ENCODE measurements around the gene SMG9. TPM values are rescaled to one million over a fixed set of nuclear protein-coding genes. Genes with fewer than 3 reads are reported as not detected.

SMG9 gene
- total and polyA plus RNA-seq, 2 of the 13 experiments (the other 11 are each of a cell fraction or from before 2014, with no cell fraction given): 16.1 to 18.7 TPM

- TF ChIP-seq ELK4 (CRISPR knock-in tag; IDR thresholded peaks at IDR 0.05; ENCODE audit: borderline replicate concordance) (no peak), NR1H2 (CRISPR knock-in tag; IDR thresholded peaks at IDR 0.05; ENCODE audit: borderline replicate concordance, low read depth) (no peak), RBM22 (optimal IDR thresholded peaks at IDR 0.05; ENCODE audit: low read length) (no peak), PHF21A (CRISPR knock-in tag; IDR thresholded peaks at IDR 0.05) (peak; percentile 78), FOSL2 (CRISPR knock-in tag; IDR thresholded peaks at IDR 0.05) (peak; percentile 21), ZNF782 (CRISPR knock-in tag; IDR thresholded peaks at IDR 0.05; ENCODE audit: borderline replicate concordance) (peak; percentile 72; the same call in 1 of the 2 replicates), GATAD2A (CRISPR knock-in tag; IDR thresholded peaks at IDR 0.05) (0 out of 2 replicates have a peak, but pooled peaks have one; percentile 30), ARNTL (CRISPR knock-in tag; IDR thresholded peaks at IDR 0.05) (peak; percentile 64), RXRA (CRISPR knock-in tag; IDR thresholded peaks at IDR 0.05) (peak; percentile 35; the same call in 1 of the 2 replicates), ZNF740 (CRISPR knock-in tag; IDR thresholded peaks at IDR 0.05) (no peak), HOXA7 (CRISPR knock-in tag; IDR thresholded peaks at IDR 0.05) (no peak), ZIK1 (CRISPR knock-in tag; IDR thresholded peaks at IDR 0.05; ENCODE audit: borderline replicate concordance, low read depth) (peak; percentile 69; the same call in 1 of the 2 replicates), ZNF768 (CRISPR knock-in tag; IDR thresholded peaks at IDR 0.05) (no peak; the same call in 1 of the 2 replicates), DMAP1 (CRISPR knock-in tag; IDR thresholded peaks at IDR 0.05) (peak; percentile 96), AKAP8 (CRISPR knock-in tag; IDR thresholded peaks at IDR 0.05) (no peak; the same call in 1 of the 2 replicates), MAX (IDR thresholded peaks at IDR 0.05) (peak; percentile 66), RBFOX2 (IDR thresholded peaks at IDR 0.05; ENCODE audit: low read depth, low read length) (peak; percentile 95), TFE3 (CRISPR knock-in tag; IDR thresholded peaks at IDR 0.05) (peak; percentile 71), GZF1 (CRISPR knock-in tag; IDR thresholded peaks at IDR 0.05) (peak; percentile 62; the same call in 1 of the 2 replicates), U2AF2 (IDR thresholded peaks at IDR 0.05; ENCODE audit: low read depth, low read length) (no peak), GABPA (IDR thresholded peaks at IDR 0.05; ENCODE audit: low read depth, low read length) (no peak), GABPA (CRISPR knock-in tag; IDR thresholded peaks at IDR 0.05; ENCODE audit: low read depth) (0 out of 2 replicates have a peak, but pooled peaks have one; percentile 23), ZFX (CRISPR knock-in tag; IDR thresholded peaks at IDR 0.05; ENCODE audit: low read depth) (peak; percentile 84), ZNF263 (CRISPR knock-in tag; IDR thresholded peaks at IDR 0.05) (peak; percentile 68; the same call in 1 of the 2 replicates), ARNT2 (CRISPR knock-in tag; IDR thresholded peaks at IDR 0.05; ENCODE audit: low read depth) (peak; percentile 66; the same call in 1 of the 2 replicates), SP5 (CRISPR knock-in tag; IDR thresholded peaks at IDR 0.05; ENCODE audit: borderline replicate concordance, low read depth) (peak; percentile 36; the same call in 1 of the 2 replicates), SIN3B (IDR thresholded peaks at IDR 0.05; ENCODE audit: low read length) (0 out of 2 replicates have a peak, but pooled peaks have one; percentile 14), ZNF275 (CRISPR knock-in tag; IDR thresholded peaks at IDR 0.05; ENCODE audit: borderline replicate concordance) (0 out of 2 replicates have a peak, but pooled peaks have one; percentile 22)
These were observed at the start of gene SMG9 (continued) for GRCh38 chr19:43754503-43755255.

Measured in HepG2 (cell line).